H1 (cell line): ENCODE data around the gene FEZF1. TPM values are rescaled to one million over a fixed set of nuclear protein-coding genes. Genes with fewer than 3 reads are reported as not detected.
A peak's percentile ranks its signal among the peaks of the same experiment; 100 is the strongest.

Experiments
- ASH2L ChIP-seq: fragments of 200-600, 300-600 bp; sonication (generic); IDR thresholded peaks from one replicate; pipeline ENCODE4 v1.7.1; 2017; ENCODE audit warnings: low read length
- BCL11A ChIP-seq, 2 experiments: IDR thresholded peaks; one replicate each; pipeline ENCODE4 v1.6.1; 2011; ENCODE audit warnings: low read depth in 2 of 2, low read length in 2 of 2, mild to moderate bottlenecking in 2 of 2
- CTBP2 ChIP-seq: IDR thresholded peaks from 2 replicates; pipeline ENCODE4 v1.7.0; 2011; ENCODE audit warnings: borderline replicate concordance, mild to moderate bottlenecking, moderate library complexity, mixed read lengths, low read length; ENCODE audit not compliant: insufficient read depth, insufficient read length
- E2F6 ChIP-seq: IDR thresholded peaks from 2 replicates; pipeline ENCODE4 v1.6.1; 2012; ENCODE audit warnings: inconsistent platforms
- EP300 ChIP-seq, 2 experiments: IDR thresholded peaks; 1 replicate in 1 of 2; 2 replicates in 1 of 2; pipeline ENCODE4 v1.6.1; 2011 to 2012; ENCODE audit warnings: low read depth in 2 of 2, low read length in 2 of 2, mild to moderate bottlenecking in 2 of 2, borderline replicate concordance in 1 of 2, inconsistent platforms in 1 of 2, moderate library complexity in 1 of 2
- GTF2F1 ChIP-seq: IDR thresholded peaks from 2 replicates; pipeline ENCODE4 v1.6.1; 2012; ENCODE audit warnings: low read depth, low read length, improper control_type of control experiment, borderline replicate concordance
- KDM1A ChIP-seq: fragments of 200-600, 300-600 bp; sonication (generic); IDR thresholded peaks from 2 replicates; pipeline ENCODE4 v1.7.1; 2016; ENCODE audit warnings: mild to moderate bottlenecking, low read length, borderline replicate concordance
- KDM4A ChIP-seq: IDR thresholded peaks from one replicate; pipeline ENCODE4 v1.7.1; 2012; ENCODE audit warnings: low read depth, mild to moderate bottlenecking, moderate library complexity, low read length, inconsistent platforms; ENCODE audit not compliant: severe bottlenecking
- NANOG ChIP-seq: IDR thresholded peaks from 2 replicates; pipeline ENCODE4 v1.6.1; 2011; ENCODE audit warnings: low read length, low read depth, mild to moderate bottlenecking, inconsistent platforms; ENCODE audit not compliant: insufficient read depth, poor library complexity, severe bottlenecking
- NRF1 ChIP-seq: IDR thresholded peaks from 2 replicates; pipeline ENCODE4 v1.6.1; 2011; ENCODE audit warnings: mild to moderate bottlenecking, low read depth, low read length, improper control_type of control experiment
- POLR2A ChIP-seq, 2 experiments: IDR thresholded peaks; 1 replicate in 1 of 2; 2 replicates in 1 of 2; pipeline ENCODE4 v1.6.1; 2011; ENCODE audit warnings: low read depth in 2 of 2, low read length in 2 of 2, mild to moderate bottlenecking in 2 of 2; ENCODE audit errors: control extremely low read depth in 1 of 2
- POLR2AphosphoS5 ChIP-seq: IDR thresholded peaks from 2 replicates; pipeline ENCODE4 v1.6.1; 2011; ENCODE audit warnings: low read depth, low read length
- RAD21 ChIP-seq, 2 experiments: IDR thresholded peaks in 1 of 2; conservative IDR thresholded peaks in 1 of 2; 2 replicates each; pipeline ENCODE4 v1.6.1; 2011; ENCODE audit warnings: low read depth in 2 of 2, low read length in 2 of 2, improper control_type of control experiment in 1 of 2, inconsistent platforms in 1 of 2, mild to moderate bottlenecking in 1 of 2, moderate library complexity in 1 of 2
- RNF2 ChIP-seq: fragments of 200-900, 300-1000 bp; sonication (generic); IDR thresholded peaks from 2 replicates; pipeline ENCODE4 v1.7.1; 2016; ENCODE audit warnings: borderline replicate concordance, low read depth, mild to moderate bottlenecking, antibody characterized with exemption, low read length; ENCODE audit not compliant: poor library complexity, severe bottlenecking; ENCODE audit errors: missing control alignments
- RXRA ChIP-seq: IDR thresholded peaks from 2 replicates; pipeline ENCODE4 v1.6.1; 2011; ENCODE audit warnings: low read depth, mild to moderate bottlenecking, low read length, moderate library complexity; ENCODE audit not compliant: insufficient read depth
- SP2 ChIP-seq: IDR thresholded peaks from 2 replicates; pipeline ENCODE4 v1.6.1; 2012; ENCODE audit warnings: mild to moderate bottlenecking, low read length, inconsistent platforms
- SP4 ChIP-seq: IDR thresholded peaks from 2 replicates; pipeline ENCODE4 v1.6.1; 2012; ENCODE audit warnings: low read length, inconsistent platforms
- TCF12 ChIP-seq: IDR thresholded peaks from 2 replicates; pipeline ENCODE4 v1.6.1; 2011; ENCODE audit warnings: low read depth, mild to moderate bottlenecking, low read length
- USF2 ChIP-seq: IDR thresholded peaks from 2 replicates; pipeline ENCODE4 v1.6.1; 2011; ENCODE audit warnings: low read length, improper control_type of control experiment
- polyA plus RNA-seq, 7 experiments: library from polyadenylated mRNA; depleted of rRNA in 3 of 7; stranded (reverse) in 5 of 7; unstranded in 2 of 7; fragments of >200 nt in 5 of 7; fragments of 200-250 nt in 2 of 7; gene quantifications; 1 replicate in 5 of 7; 2 replicates in 1 of 7; 4 replicates in 1 of 7; pipeline versions ENCODE4 v1.2.1 to v1.2.3, GENCODE V29; 2011 to 2013; ENCODE audit warnings: missing spikeins in 2 of 7, mixed read lengths in 2 of 7
- total RNA-seq: library from RNA; stranded (reverse); fragmentation: NEBNext Ultra II Directional; extraction: Animal tissue kit (Norgen Biotek cat#: 25700); gene quantifications from 2 replicates; pipeline ENCODE4 v1.2.1, GENCODE V29; 2021

Gene FEZF1
- total and polyA plus RNA-seq, 2 of the 8 experiments (the other 6 are each of a cell fraction or from before 2014, with no cell fraction given): 10.6 to 15.7 TPM

- TF ChIP-seq KDM4A: peak; percentile 71
- TF ChIP-seq EP300 (IDR thresholded peaks at IDR 0.05; ENCODE audit: borderline replicate concordance in 1 of 2, low read depth in 2 of 2, low read length in 2 of 2): no peak
- TF ChIP-seq SP4: no peak
- no peak for TF ChIP-seq BCL11A (IDR thresholded peaks at IDR 0.05; ENCODE audit: low read depth in 2 of 2, low read length in 2 of 2)
- 0 out of 4 replicates have a peak, but pooled peaks of 1 of the 2 experiments have one; percentile 10 for TF ChIP-seq RAD21 (IDR thresholded peaks at IDR 0.05 in 1 of 2, conservative IDR thresholded peaks at IDR 0.05 in 1 of 2; ENCODE audit: low read depth in 2 of 2, low read length in 2 of 2)
- TF ChIP-seq RNF2: no peak
- TF ChIP-seq ASH2L: peak; percentile 42
- TF ChIP-seq NRF1: no peak
- no peak for TF ChIP-seq USF2
- TF ChIP-seq KDM1A: no peak
- no peak for TF ChIP-seq NANOG
- no peak for TF ChIP-seq CTBP2
- no peak for TF ChIP-seq POLR2A (IDR thresholded peaks at IDR 0.05; ENCODE audit: control extremely low read depth in 1 of 2, low read depth in 2 of 2, low read length in 2 of 2)
- TF ChIP-seq TCF12: no peak
- TF ChIP-seq SP2: no peak
- TF ChIP-seq E2F6: peak; percentile 95
- TF ChIP-seq RXRA: no peak
- no peak for TF ChIP-seq POLR2AphosphoS5
- no peak for TF ChIP-seq GTF2F1
Observed at GRCh38 chr7:122316467-122317388, 12.2 kb upstream of the FEZF1 start (continued).
